ENCODE data around the gene SDK2. TPM values are rescaled to one million over a fixed set of nuclear protein-coding genes. Genes with fewer than 3 reads are reported as not detected.

SDK2 gene
- total and polyA plus RNA-seq, 2 of the 8 experiments (the other 6 are each of a cell fraction or from before 2014, with no cell fraction given), result 3.9 to 4.1 TPM

GRCh38 chr17:73693071-73693470 is 48.8 kb upstream of the SDK2 start (continued):
- no peak for TF ChIP-seq E2F6 (IDR thresholded peaks at IDR 0.05)
- no peak for TF ChIP-seq ATF3 (IDR thresholded peaks at IDR 0.05; ENCODE audit: insufficient read depth, low read depth, low read length)
- TF ChIP-seq SP2 (IDR thresholded peaks at IDR 0.05; ENCODE audit: low read length), result no peak
- TF ChIP-seq TBP (IDR thresholded peaks at IDR 0.05; ENCODE audit: low read depth, low read length), result no peak
- TF ChIP-seq SIX5 (IDR thresholded peaks at IDR 0.05; ENCODE audit: low read depth, low read length), result no peak
- TF ChIP-seq BACH1 (IDR thresholded peaks at IDR 0.05; ENCODE audit: low read length), result no peak
- TF ChIP-seq HDAC2 (IDR thresholded peaks at IDR 0.05; ENCODE audit: borderline replicate concordance in 1 of 2, low read depth in 2 of 2, low read length in 2 of 2), result no peak
